RWPE2 (cell line): ENCODE data around the gene TLK1.

ENCODE experiments used
- ATAC-seq: fragments of 200-7000 bp; cut with Tn5 transposase; 3 replicates; pipeline ENCODE4 v1.9.1; 2021; ENCODE audit warnings: low read depth
- DNase-seq: peaks from one replicate; pipeline ENCODE4 v3.0.0-alpha.2; 2020; ENCODE audit warnings: low spot score
- H3K27ac ChIP-seq: fragments of 450-650 bp; 2 replicates; pipeline ENCODE4 v1.5.1; 2017; ENCODE audit warnings: mild to moderate bottlenecking; ENCODE audit not compliant: poor library complexity, severe bottlenecking
- H3K27me3 ChIP-seq: fragments of 250-450 bp; sonication (Bioruptor Pico); 2 replicates; pipeline ENCODE4 v1.5.1; 2021; ENCODE audit warnings: mild to moderate bottlenecking, moderate library complexity; ENCODE audit not compliant: insufficient read depth, poor library complexity, severe bottlenecking
- H3K36me3 ChIP-seq: fragments of 250-450 bp; sonication (Bioruptor Pico); 2 replicates; pipeline ENCODE4 v1.5.1; 2020; ENCODE audit warnings: low read depth, mild to moderate bottlenecking, moderate library complexity
- H3K4me1 ChIP-seq: fragments of 250-450 bp; sonication (Bioruptor Pico); 2 replicates; pipeline ENCODE4 v1.5.1; 2021; ENCODE audit warnings: mild to moderate bottlenecking, moderate library complexity; ENCODE audit not compliant: insufficient read depth, poor library complexity, severe bottlenecking
- H3K4me3 ChIP-seq: fragments of 250-450 bp; sonication (Bioruptor Pico); 2 replicates; pipeline ENCODE4 v1.5.1; 2021; ENCODE audit warnings: mild to moderate bottlenecking, moderate library complexity; ENCODE audit not compliant: severe bottlenecking
- H3K9me3 ChIP-seq: fragments of 250-450 bp; sonication (Bioruptor Pico); 2 replicates; pipeline ENCODE4 v1.5.1; 2021; ENCODE audit warnings: mild to moderate bottlenecking, moderate library complexity; ENCODE audit not compliant: severe bottlenecking
- CTCF ChIP-seq: fragments of 450-650 bp; IDR thresholded peaks from one replicate; pipeline ENCODE4 v1.5.1; 2017; ENCODE audit warnings: mild to moderate bottlenecking, moderate library complexity; ENCODE audit not compliant: poor library complexity, severe bottlenecking

The TLK1 gene

GRCh38 chr2:170950221-170950761 lies 210.4 kb downstream of the TLK1 start:
- no peak overlapping the region for H3K4me3 ChIP-seq
- TF ChIP-seq CTCF: no peak
- peaks cover 84% of the 10 kb centered on the region for H3K36me3 ChIP-seq
- no peaks in the 10 kb centered on the region for H3K4me1 ChIP-seq
- peaks cover 3% of the 10 kb centered on the region for H3K27me3 ChIP-seq
- DNase-seq (no peak), ATAC-seq (no peak)
- no peak overlapping the region for H3K27ac ChIP-seq
- no peaks in the 10 kb centered on the region for H3K9me3 ChIP-seq

GRCh38 chr2:170949415-170949814 lies 211.3 kb downstream of the TLK1 start:
- H3K36me3 ChIP-seq: peaks cover 75% of the 10 kb centered on the region
- H3K4me3 ChIP-seq: no peak overlapping the region
- TF ChIP-seq CTCF: no peak

GRCh38 chr2:170944545-170944944 lies 216.1 kb downstream of the TLK1 start:
- TF ChIP-seq CTCF: no peak
- Histone ChIP-seq H3K36me3 (peaks cover 44% of the 10 kb centered on the region), H3K9me3 (no peaks in the 10 kb centered on the region), H3K4me1 (no peaks in the 10 kb centered on the region), H3K27ac (no peak overlapping the region), H3K4me3 (no peak overlapping the region), H3K27me3 (peaks cover 3% of the 10 kb centered on the region)
- DNase-seq (no peak), ATAC-seq (no peak)

More at GRCh38 chr2:170949415-170949814, 211.3 kb downstream of the TLK1 start:
- Histone ChIP-seq H3K4me1 (no peaks in the 10 kb centered on the region), H3K9me3 (no peaks in the 10 kb centered on the region), H3K27me3 (peaks cover 3% of the 10 kb centered on the region), H3K27ac (no peak overlapping the region)
- DNase-seq (no peak), ATAC-seq (no peak)

- Histone ChIP-seq H3K36me3 (peaks cover 41% of the 10 kb centered on the region), H3K27me3 (no peaks in the 10 kb centered on the region), H3K9me3 (no peaks in the 10 kb centered on the region), H3K27ac (no peak overlapping the region), H3K4me1 (peaks cover 2% of the 10 kb centered on the region), H3K4me3 (no peak overlapping the region)
- DNase-seq: no peak
- no peak for ATAC-seq
- no peak for TF ChIP-seq CTCF
These were observed 217.1 kb downstream of the TLK1 start for GRCh38 chr2:170943596-170943995.

GRCh38 chr2:170943041-170943440 lies 217.7 kb downstream of the TLK1 start:
- Histone ChIP-seq H3K27ac (no peak overlapping the region), H3K9me3 (no peaks in the 10 kb centered on the region), H3K4me3 (no peak overlapping the region), H3K4me1 (peaks cover 2% of the 10 kb centered on the region), H3K27me3 (no peaks in the 10 kb centered on the region), H3K36me3 (peaks cover 40% of the 10 kb centered on the region)
- no peak for ATAC-seq
- no peak for DNase-seq
- no peak for TF ChIP-seq CTCF
